AG10803 (cell line): Measurements from ENCODE around the gene MR1.
A peak's percentile ranks its signal among the peaks of the same experiment; 100 is the strongest.

Experiments
- DNase-seq: peaks from one replicate; pipeline ENCODE4 v3.0.0; 2010; ENCODE audit warnings: low read depth
- H3K4me3 ChIP-seq: 2 replicates; pipeline ENCODE4 v1.5.1; 2011; ENCODE audit warnings: mild to moderate bottlenecking, low read length, control low read depth
- CTCF ChIP-seq: conservative IDR thresholded peaks from 2 replicates; pipeline ENCODE4 v1.5.1; 2011; ENCODE audit warnings: mild to moderate bottlenecking, low read length, control low read depth, inconsistent platforms

The MR1 gene

DNA sequence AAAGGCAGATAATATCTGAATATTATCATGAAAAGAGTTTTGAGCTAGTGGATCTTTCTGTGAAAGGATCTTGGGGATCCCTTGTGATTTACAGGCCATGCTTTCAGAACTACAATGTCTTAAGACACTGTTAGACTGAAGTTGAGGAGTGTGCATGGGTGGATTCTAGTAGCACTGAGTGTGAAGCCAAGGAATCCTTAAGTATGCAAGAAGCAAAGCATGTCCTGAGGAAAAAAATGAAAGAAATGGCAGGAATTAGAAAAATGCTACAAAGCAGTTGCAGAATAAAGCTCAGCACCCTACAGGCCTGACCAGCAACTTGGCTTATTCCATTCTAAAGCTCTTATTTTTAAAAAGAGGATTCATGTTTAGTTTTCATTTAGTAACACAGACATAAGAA lies 23.0 kb upstream of the MR1 start:
- H3K4me3 ChIP-seq, result no peak overlapping the region
- DNase-seq, result peak; percentile 92
- TF ChIP-seq CTCF, result peak; percentile 22; the same call in 1 of the 2 replicates

GRCh38 chr1:181011301-181012202 lies 22.2 kb upstream of the MR1 start:
- H3K4me3 ChIP-seq, result no peak overlapping the region
- TF ChIP-seq CTCF, result no peak
- peak; percentile 50 for DNase-seq

DNA sequence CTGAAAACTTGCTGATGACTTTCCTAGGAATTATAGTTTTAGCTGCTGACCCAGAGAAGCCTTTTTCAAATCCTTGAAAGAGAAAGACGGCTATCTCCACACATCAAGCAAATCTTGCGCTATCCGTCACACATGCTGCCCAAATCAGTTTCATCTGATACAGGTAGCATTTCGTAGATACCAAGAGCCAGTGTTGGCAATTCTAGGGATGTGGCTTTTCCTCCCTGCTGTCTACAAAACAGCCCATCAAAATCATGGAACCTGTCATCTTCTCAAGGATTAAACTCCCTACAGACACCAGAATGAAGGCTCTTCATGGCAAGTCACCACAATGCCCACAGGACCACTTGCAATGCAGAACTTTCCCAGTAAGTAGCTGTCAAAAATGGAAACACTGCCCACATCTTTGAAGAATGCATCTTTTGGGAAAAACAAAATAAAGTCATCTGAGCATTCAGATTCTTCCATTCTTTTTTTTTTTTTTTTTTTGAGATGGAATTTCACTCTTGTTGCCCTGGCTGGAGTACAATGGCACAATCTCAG lies 21.5 kb upstream of the MR1 start:
- H3K4me3 ChIP-seq, result no peak overlapping the region
- DNase-seq, result peak; percentile 35
- no peak for TF ChIP-seq CTCF

GRCh38 chr1:181013144-181013543 lies 20.6 kb upstream of the MR1 start:
- H3K4me3 ChIP-seq, result no peak overlapping the region
- DNase-seq, result peak; percentile 31
- no peak for TF ChIP-seq CTCF

DNA sequence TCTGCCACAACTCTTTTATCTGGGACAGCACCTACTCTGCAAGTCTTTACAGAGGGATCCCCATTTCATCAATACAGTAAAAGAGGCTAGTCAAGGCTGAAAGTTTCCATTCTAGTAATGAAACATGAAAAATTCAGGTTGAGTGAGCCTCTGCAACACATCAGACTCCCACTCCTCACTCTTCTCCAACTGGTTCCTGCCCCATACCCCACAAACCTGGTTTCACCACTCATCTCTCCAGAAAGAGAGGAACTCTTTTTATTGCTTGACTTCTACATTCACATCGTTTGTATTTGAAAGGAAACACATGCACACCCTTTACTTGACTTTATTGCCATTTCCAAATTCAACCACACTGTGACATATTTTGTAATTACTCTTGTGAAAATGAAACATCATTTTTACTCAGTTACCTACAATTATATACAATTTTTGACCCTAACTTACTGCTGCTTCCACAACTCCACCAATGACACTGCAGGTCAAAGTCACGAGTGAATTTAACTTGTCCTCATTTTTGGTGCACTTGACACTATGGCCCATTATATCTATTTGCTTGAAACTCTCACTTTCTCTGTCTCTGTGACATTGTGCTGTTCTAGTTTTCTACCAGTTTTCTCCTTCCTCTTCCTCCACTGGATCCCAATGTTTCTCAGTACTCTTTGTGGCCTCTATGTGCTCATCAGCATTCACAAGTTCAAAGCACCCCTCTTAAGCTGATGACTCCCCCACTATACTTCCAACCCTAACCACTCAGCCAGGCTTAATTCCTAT lies 19.1 kb upstream of the MR1 start:
- H3K4me3 ChIP-seq, result no peak overlapping the region
- no peak for TF ChIP-seq CTCF
- no peak for DNase-seq

DNA sequence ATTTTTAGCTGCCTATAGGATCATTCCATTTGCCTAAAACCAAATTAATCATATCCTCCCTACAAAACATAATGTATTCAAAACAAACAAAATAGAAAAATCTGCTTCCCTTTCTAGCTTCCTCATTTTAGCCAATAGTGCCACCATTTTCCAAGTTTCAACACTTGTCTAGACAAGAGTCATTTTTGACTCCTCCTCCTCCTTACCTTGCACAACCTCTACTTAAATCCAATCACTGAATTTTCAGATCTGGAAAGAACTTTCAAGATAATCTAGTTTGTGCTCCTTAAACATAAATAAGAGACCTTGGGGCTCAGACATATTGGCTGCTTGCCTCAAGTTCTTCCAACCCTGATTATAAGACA lies 18.6 kb upstream of the MR1 start:
- H3K4me3 ChIP-seq, result no peak overlapping the region
- no peak for TF ChIP-seq CTCF
- no peak for DNase-seq

DNA sequence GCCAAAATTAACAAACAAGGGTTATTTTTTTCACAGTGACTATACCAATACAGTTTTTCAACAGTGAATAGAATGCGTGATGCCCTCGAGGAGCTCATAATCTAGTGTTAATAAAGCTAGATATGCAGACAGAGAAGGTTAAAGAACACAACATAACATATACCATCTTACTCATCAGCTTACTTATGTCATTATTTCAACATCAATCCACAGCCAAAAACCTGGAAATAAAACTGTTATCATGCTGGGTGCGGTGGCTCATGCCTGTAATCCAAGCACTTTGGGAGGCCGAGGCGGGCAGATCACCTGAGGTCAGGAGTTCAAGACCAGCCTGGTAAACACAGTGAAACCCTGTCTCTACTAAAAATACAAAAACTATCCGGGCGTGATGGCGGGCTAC lies 17.2 kb upstream of the MR1 start:
- DNase-seq, result no peak
- no peak for TF ChIP-seq CTCF
- H3K4me3 ChIP-seq, result no peak overlapping the region
